GM12878 (cell line): Measurements from ENCODE around the gene EMID1. TPM values are rescaled to one million over a fixed set of nuclear protein-coding genes. Genes with fewer than 3 reads are reported as not detected.

Experiments
- ATF2 ChIP-seq: IDR thresholded peaks from 2 replicates; pipeline ENCODE4 v1.6.1; 2012; ENCODE audit warnings: low read length, inconsistent platforms
- CBX5 ChIP-seq: sonication (generic); IDR thresholded peaks from 2 replicates; pipeline ENCODE4 v1.6.1; 2016; ENCODE audit warnings: low read depth, moderate library complexity, mild to moderate bottlenecking, inconsistent platforms
- CHD2 ChIP-seq: IDR thresholded peaks from 2 replicates; pipeline ENCODE4 v1.6.1; 2011; ENCODE audit warnings: low read depth, low read length, improper control_type of control experiment, borderline replicate concordance
- CHD4 ChIP-seq: fragments of 200-600 bp; sonication (generic); IDR thresholded peaks from 2 replicates; pipeline ENCODE4 v1.6.1; 2016; ENCODE audit warnings: mild to moderate bottlenecking
- HDAC2 ChIP-seq: fragments of 200-600 bp; sonication (generic); IDR thresholded peaks from 2 replicates; pipeline ENCODE4 v1.6.1; 2017
- HSF1 ChIP-seq: fragments of 150-350 bp; IDR thresholded peaks from 2 replicates; pipeline ENCODE4 v1.6.1; 2014; ENCODE audit warnings: mild to moderate bottlenecking, low read depth, low read length
- IKZF2 ChIP-seq, 2 experiments: fragments of 450-650 bp; IDR thresholded peaks; 2 replicates each; pipeline ENCODE4 v1.6.1; 2017; ENCODE audit warnings: mild to moderate bottlenecking in 2 of 2, moderate library complexity in 2 of 2
- IRF5 ChIP-seq: fragments of 450-650 bp; IDR thresholded peaks from 2 replicates; pipeline ENCODE4 v1.6.1; 2017; ENCODE audit warnings: borderline replicate concordance
- LARP7 ChIP-seq: fragments of 450-650 bp; IDR thresholded peaks from 2 replicates; pipeline ENCODE4 v1.6.1; 2017; ENCODE audit warnings: mild to moderate bottlenecking
- MLLT1 ChIP-seq: fragments of 450-650 bp; IDR thresholded peaks from 2 replicates; pipeline ENCODE4 v1.6.1; 2016; ENCODE audit warnings: mild to moderate bottlenecking
- MYB ChIP-seq: fragments of 150-350 bp; IDR thresholded peaks from 2 replicates; pipeline ENCODE4 v1.6.1; 2014; ENCODE audit warnings: mild to moderate bottlenecking, low read depth, low read length, borderline replicate concordance
- NR2F1 ChIP-seq: fragments of 450-650 bp; conservative IDR thresholded peaks from 2 replicates; pipeline ENCODE4 v1.6.1; 2017; ENCODE audit warnings: mild to moderate bottlenecking
- NRF1 ChIP-seq: conservative IDR thresholded peaks from 2 replicates; pipeline ENCODE4 v1.6.1; 2011; ENCODE audit warnings: mild to moderate bottlenecking, low read depth, low read length, improper control_type of control experiment
- RUNX3 ChIP-seq: IDR thresholded peaks from 2 replicates; pipeline ENCODE4 v1.6.1; 2012; ENCODE audit warnings: low read length, inconsistent platforms
- STAT3 ChIP-seq: IDR thresholded peaks from 2 replicates; pipeline ENCODE4 v1.6.1; 2011; ENCODE audit warnings: low read depth, low read length, improper control_type of control experiment
- USF2 ChIP-seq: IDR thresholded peaks from 2 replicates; pipeline ENCODE4 v1.6.1; 2011; ENCODE audit warnings: low read depth, low read length, improper control_type of control experiment, borderline replicate concordance
- WRNIP1 ChIP-seq: IDR thresholded peaks from 2 replicates; pipeline ENCODE4 v1.6.1; 2011; ENCODE audit warnings: low read depth, low read length, improper control_type of control experiment, borderline replicate concordance
- ZNF207 ChIP-seq: fragments of 450-650 bp; IDR thresholded peaks from 2 replicates; pipeline ENCODE4 v1.6.1; 2014; ENCODE audit warnings: antibody characterized with exemption, mild to moderate bottlenecking, borderline replicate concordance
- ZNF217 ChIP-seq: fragments of 450-650 bp; IDR thresholded peaks from 2 replicates; pipeline ENCODE4 v1.6.1; 2017; ENCODE audit warnings: antibody characterized with exemption, mild to moderate bottlenecking
- ZNF687 ChIP-seq: fragments of 450-650 bp; IDR thresholded peaks from 2 replicates; pipeline ENCODE4 v1.6.1; 2017; ENCODE audit warnings: mild to moderate bottlenecking, moderate library complexity
- polyA plus RNA-seq, 11 experiments: library from polyadenylated mRNA; depleted of rRNA in 4 of 11; unstranded in 6 of 11; stranded (reverse) in 5 of 11; fragments of >200 nt; fragmentation: Nextera tagmentation in 4 of 11; fragmentation: Illumina TruSeq in 1 of 11; extraction: Ambion mirVana in 4 of 11; extraction: Trizol in 1 of 11; gene quantifications; 1 replicate in 1 of 11; 2 replicates in 10 of 11; pipeline versions ENCODE4 v1.2.1 to v1.2.3, GENCODE V29; 2011 to 2016; ENCODE audit warnings: inconsistent platforms in 2 of 11, missing spikeins in 2 of 11, low read depth in 1 of 11
- total RNA-seq, 4 experiments: library from RNA; depleted of rRNA in 3 of 4; stranded (reverse); fragments of >200 nt in 3 of 4; fragmentation: Illumina TruSeq in 1 of 4; extraction: Trizol in 1 of 4; gene quantifications; 2 replicates each; pipeline versions ENCODE4 v1.2.1 to v1.2.3, GENCODE V29; 2013 to 2021

The EMID1 gene
- total and polyA plus RNA-seq, 10 of the 15 experiments (the other 5 are each of a cell fraction or from before 2014, with no cell fraction given), result 1.2 to 60.3 (median 12.0) TPM

- TF ChIP-seq MLLT1 (no peak), STAT3 (no peak), ZNF217 (peak; percentile 45; the same call in 1 of the 2 replicates), WRNIP1 (peak; percentile 56; the same call in 1 of the 2 replicates), IKZF2 (IDR thresholded peaks at IDR 0.05) (no peak), NR2F1 (no peak), MYB (no peak), RUNX3 (no peak), ZNF687 (peak; percentile 91), CBX5 (no peak), ATF2 (no peak), NRF1 (no peak), HDAC2 (no peak), HSF1 (peak; percentile 80), CHD2 (no peak), CHD4 (no peak), USF2 (no peak), ZNF207 (no peak), IRF5 (no peak), LARP7 (peak; percentile 78)
Measured at GRCh38 chr22:29268511-29269229, 63.0 kb downstream of the EMID1 start (continued).
